Measurements from ENCODE around the gene STIMATE.

The STIMATE gene

GRCh38 chr3:52839268-52839575 lies 58.1 kb downstream of the STIMATE start:
- no peak overlapping the region for H3K27ac Mint-ChIP-seq
- H3K4me3 Mint-ChIP-seq = no peak overlapping the region
- H3K27me3 Mint-ChIP-seq (ENCODE audit: low read depth) = no peaks in the 10 kb centered on the region
- H3K36me3 Mint-ChIP-seq (ENCODE audit: low read depth) = peaks cover 4% of the 10 kb centered on the region
- no peaks in the 10 kb centered on the region for H3K9me3 Mint-ChIP-seq
- TF ChIP-seq CTCF (IDR thresholded peaks at IDR 0.05; ENCODE audit: unreplicated experiment in 3 of 3) = no peak
- H3K4me1 Mint-ChIP-seq = peaks cover 54% of the 10 kb centered on the region

DNA sequence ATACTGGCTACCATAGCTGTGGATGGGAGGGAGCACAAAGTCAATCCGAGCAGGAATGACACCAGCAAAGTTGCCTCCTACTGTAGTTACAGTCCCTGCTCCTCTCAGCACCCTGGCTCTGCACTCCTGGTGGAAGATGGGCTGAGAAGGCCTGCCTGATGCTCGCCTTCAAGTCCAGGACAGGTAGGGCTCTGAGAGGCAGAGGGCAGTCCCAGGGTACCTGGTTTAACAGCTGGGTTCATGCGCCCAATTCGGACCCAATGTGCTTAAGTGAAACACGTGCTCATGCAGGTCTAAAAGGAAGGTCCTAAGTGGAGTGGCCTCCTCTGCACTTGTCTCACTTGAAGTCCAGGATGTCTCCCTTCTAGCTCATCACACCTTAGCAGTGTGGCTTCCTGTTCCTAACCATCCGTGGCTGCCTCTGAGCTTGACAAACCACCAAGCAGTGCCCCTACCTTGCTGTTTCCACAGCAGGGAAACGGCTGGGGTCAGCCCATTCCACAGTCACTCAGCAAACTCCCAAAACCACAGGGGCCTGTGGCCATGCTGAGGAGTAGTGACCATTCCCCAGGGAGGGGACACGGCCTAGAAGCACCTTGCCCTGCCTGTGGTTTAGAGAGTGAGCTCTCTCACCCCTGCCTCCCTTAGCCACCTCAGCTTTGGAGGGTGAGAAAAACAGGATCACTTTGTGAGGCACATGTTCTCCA lies 58.6 kb downstream of the STIMATE start:
- Mint-ChIP-seq H3K36me3 (ENCODE audit: low read depth) (peaks cover 3% of the 10 kb centered on the region), H3K9me3 (no peaks in the 10 kb centered on the region), H3K27ac (no peak overlapping the region), H3K4me3 (no peak overlapping the region), H3K27me3 (ENCODE audit: low read depth) (no peaks in the 10 kb centered on the region), H3K4me1 (peaks cover 54% of the 10 kb centered on the region)
- TF ChIP-seq CTCF (IDR thresholded peaks at IDR 0.05; ENCODE audit: unreplicated experiment in 3 of 3) = no peak

DNA sequence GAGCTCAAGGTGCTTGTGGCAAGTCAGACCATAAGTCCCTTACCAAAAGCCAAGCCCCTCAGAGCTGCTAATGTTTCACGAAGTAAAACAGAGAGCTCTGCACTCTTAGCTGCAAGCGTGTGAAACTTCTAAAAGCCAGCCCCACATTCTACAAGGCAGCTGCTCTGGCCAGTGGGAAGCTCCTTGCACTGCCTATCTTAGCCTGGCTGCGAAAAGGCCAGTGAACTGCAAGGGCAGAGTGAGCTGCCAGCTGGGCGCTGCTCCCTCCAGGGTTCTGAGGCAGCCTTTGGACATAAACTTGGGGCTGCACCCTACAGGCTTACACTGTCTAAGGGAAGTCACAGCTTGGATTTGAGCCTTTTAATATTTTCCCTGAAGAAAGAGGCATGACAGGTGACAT lies 60.4 kb downstream of the STIMATE start:
- no peak for TF ChIP-seq CTCF (IDR thresholded peaks at IDR 0.05; ENCODE audit: unreplicated experiment in 3 of 3)
- Mint-ChIP-seq H3K9me3 (no peaks in the 10 kb centered on the region), H3K36me3 (ENCODE audit: low read depth) (peaks cover 3% of the 10 kb centered on the region), H3K27me3 (ENCODE audit: low read depth) (no peaks in the 10 kb centered on the region), H3K4me1 (peaks cover 54% of the 10 kb centered on the region), H3K4me3 (peak overlapping the region in 1 of 3 experiments; percentile 48), H3K27ac (peak overlapping the region in 1 of 3 experiments; percentile 84)

DNA sequence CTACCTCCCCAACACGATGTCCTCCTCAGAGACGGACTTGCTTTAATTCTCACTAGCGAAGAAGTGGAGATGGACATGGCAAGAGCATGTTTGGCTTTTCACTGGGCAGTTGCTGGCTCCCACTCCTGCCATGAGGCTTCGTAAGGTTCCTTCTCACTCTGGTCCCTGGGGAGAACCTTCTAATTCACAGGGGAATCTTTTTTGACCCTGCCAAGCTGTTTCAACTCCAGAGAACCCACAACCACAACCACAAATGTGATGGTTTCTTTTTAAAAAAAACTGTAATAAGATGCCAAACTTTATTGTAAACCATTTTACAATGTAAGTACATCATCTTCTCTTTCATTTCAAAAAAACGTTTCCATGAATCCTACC lies 60.9 kb downstream of the STIMATE start:
- TF ChIP-seq CTCF (IDR thresholded peaks at IDR 0.05; ENCODE audit: unreplicated experiment in 3 of 3) = no peak
- Mint-ChIP-seq H3K4me3 (peak overlapping the region in 1 of 3 experiments; percentile 48), H3K4me1 (peaks cover 54% of the 10 kb centered on the region), H3K9me3 (no peaks in the 10 kb centered on the region), H3K36me3 (ENCODE audit: low read depth) (peaks cover under 1% of the 10 kb centered on the region), H3K27me3 (ENCODE audit: low read depth) (no peaks in the 10 kb centered on the region), H3K27ac (peak overlapping the region in 1 of 3 experiments; percentile 84)

GRCh38 chr3:52835766-52836470 lies 61.4 kb downstream of the STIMATE start:
- TF ChIP-seq CTCF (IDR thresholded peaks at IDR 0.05; ENCODE audit: unreplicated experiment in 3 of 3) = no peak
- no peak overlapping the region for H3K4me3 Mint-ChIP-seq
- peak overlapping the region in 1 of 3 experiments; percentile 27 for H3K27ac Mint-ChIP-seq
- H3K36me3 Mint-ChIP-seq (ENCODE audit: low read depth) = no peaks in the 10 kb centered on the region
- peaks cover 52% of the 10 kb centered on the region for H3K4me1 Mint-ChIP-seq
- no peaks in the 10 kb centered on the region for H3K27me3 Mint-ChIP-seq (ENCODE audit: low read depth)
- H3K9me3 Mint-ChIP-seq = no peaks in the 10 kb centered on the region

All from nephron (organoid).